Activated CD4-positive, alpha-beta T cell treated with anti-CD3 and anti-CD28 coated beads, Interleukin-2, amount 10 ng/mL, durations not matched to agents 7 days and 5 days (primary cell): Measurements from ENCODE around the gene AP1M1. TPM values are rescaled to one million over a fixed set of nuclear protein-coding genes. Genes with fewer than 3 reads are reported as not detected.

Experiments
- CTCF ChIA-PET: fragments of 350-600 bp; sonication (Branson Sonifier 250); formaldehyde crosslinking; loops from one replicate; lab custom pipeline; 2021; ENCODE audit warnings: antibody characterized with exemption; lab: Charles Lee
- POLR2A ChIA-PET: fragments of 350-600 bp; sonication (Branson Sonifier 250); formaldehyde crosslinking; loops from one replicate; lab custom pipeline; 2021; ENCODE audit warnings: antibody characterized with exemption; lab: Charles Lee
- DNase-seq: peaks from one replicate; pipeline ENCODE4 v3.0.0-alpha.2; 2020
- H3K27ac Mint-ChIP-seq: one replicate; pipeline ENCODE4 v1.8.0; 2021; ENCODE audit warnings: mild to moderate bottlenecking, moderate library complexity, mixed read lengths
- H3K27me3 Mint-ChIP-seq: one replicate; pipeline ENCODE4 v1.8.0; 2021; ENCODE audit warnings: mixed read lengths
- H3K36me3 Mint-ChIP-seq: one replicate; pipeline ENCODE4 v1.8.0; 2021; ENCODE audit warnings: low read depth, mixed read lengths
- H3K4me1 Mint-ChIP-seq: one replicate; pipeline ENCODE4 v1.8.0; 2021; ENCODE audit warnings: mixed read lengths
- H3K4me3 Mint-ChIP-seq: one replicate; pipeline ENCODE4 v1.8.0; 2021; ENCODE audit warnings: mild to moderate bottlenecking, moderate library complexity, mixed read lengths
- H3K9me3 Mint-ChIP-seq: one replicate; pipeline ENCODE4 v1.8.0; 2021; ENCODE audit warnings: mixed read lengths
- total RNA-seq, 2 experiments: library from RNA; stranded (reverse); gene quantifications; one replicate each; pipeline ENCODE4 v1.2.3, GENCODE V29; 2021

Gene AP1M1
- total RNA-seq, 2 experiments from 2014 or later = 129 to 150 TPM

DNA sequence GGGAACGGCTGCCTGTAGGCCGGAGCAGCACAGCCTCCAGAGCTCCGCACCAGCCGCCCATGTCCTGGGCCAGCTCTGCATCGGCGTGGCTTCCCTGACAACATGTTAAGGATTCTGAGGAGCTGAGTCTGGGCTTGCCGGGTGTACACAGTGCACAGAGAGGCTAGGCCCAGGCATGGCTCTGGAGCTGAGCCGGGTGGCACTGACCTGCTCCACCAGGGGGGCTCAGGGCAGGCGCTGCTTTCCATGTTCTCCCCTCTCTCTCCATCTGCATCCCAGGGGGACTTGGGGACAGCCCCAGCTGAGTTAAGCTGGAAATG, 31.6 kb downstream of the AP1M1 start:
- Mint-ChIP-seq H3K27ac (no peak overlapping the region), H3K36me3 (peaks cover 39% of the 10 kb centered on the region)
- no peak for DNase-seq

DNA sequence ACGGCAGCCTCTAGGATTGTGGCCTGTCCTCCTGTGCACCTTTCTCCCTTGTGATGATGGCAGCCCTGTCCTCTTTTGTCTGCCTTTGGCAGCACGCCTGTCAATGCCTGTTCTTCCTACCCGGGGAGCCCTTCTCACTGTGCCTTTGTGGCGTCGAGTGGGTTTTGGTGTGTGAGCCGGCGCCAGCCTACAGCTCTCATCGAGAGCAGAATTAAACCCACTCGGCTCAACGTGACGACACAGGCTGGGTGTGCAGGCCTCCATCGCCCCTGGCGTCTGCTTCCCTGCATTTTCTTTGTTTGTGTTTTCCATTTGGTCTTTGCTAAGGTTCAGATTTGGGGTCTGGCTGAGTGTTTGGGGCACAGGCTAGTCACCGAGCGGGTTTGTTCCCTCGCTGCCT, 34.4 kb downstream of the AP1M1 start:
- ChIA-PET CTCF (interaction anchor here (0.6 kb wide), 1 partner anchor 21 kb away, joined by 5 read pairs; no protein-coding TSS in a partner anchor), POLR2A (no interaction called here)
- Mint-ChIP-seq H3K27me3 (no peaks in the 10 kb centered on the region), H3K4me3 (no peak overlapping the region), H3K4me1 (peaks cover 13% of the 10 kb centered on the region), H3K9me3 (peaks cover 3% of the 10 kb centered on the region), H3K27ac (no peak overlapping the region), H3K36me3 (peaks cover 61% of the 10 kb centered on the region)
- no peak for DNase-seq

More for the DNA sequence above, 31.6 kb downstream of the AP1M1 start:
- Mint-ChIP-seq H3K4me1 (no peaks in the 10 kb centered on the region), H3K9me3 (no peaks in the 10 kb centered on the region), H3K27me3 (no peaks in the 10 kb centered on the region), H3K4me3 (no peak overlapping the region)
- ChIA-PET POLR2A (interaction anchor here (0.5 kb wide), 2 partner anchors 61 to 284 kb away, joined by 3 to 5 read pairs; no protein-coding TSS in a partner anchor), CTCF (interaction anchor here (0.7 to 1.3 kb wide), 3 partner anchors 18 to 37 kb away, joined by 3 read pairs; no protein-coding TSS in a partner anchor)

DNA sequence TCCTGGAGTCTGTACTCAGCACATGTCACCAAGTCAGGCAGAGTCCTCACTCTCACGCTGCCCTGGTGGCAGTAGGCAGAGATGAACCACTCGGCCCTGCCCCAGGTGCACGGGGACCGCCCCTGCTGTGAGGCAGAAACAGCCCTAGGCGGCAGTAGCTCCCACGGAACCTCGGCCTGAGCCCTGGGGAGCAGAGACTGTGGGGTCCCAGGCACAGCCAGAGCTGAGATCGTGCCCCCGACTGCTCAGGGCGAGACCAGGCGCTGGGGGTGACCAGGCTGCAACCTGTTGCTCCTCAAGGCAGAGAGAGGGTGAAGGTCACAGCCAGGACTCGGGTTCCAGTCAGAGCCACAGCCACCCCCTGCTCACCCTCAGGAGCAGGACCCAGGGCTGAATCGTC, 34.9 kb downstream of the AP1M1 start:
- peaks cover 13% of the 10 kb centered on the region for H3K4me1 Mint-ChIP-seq
- no peak overlapping the region for H3K27ac Mint-ChIP-seq
- H3K36me3 Mint-ChIP-seq = peaks cover 61% of the 10 kb centered on the region
- DNase-seq = no peak
- H3K4me3 Mint-ChIP-seq = no peak overlapping the region
- H3K27me3 Mint-ChIP-seq = no peaks in the 10 kb centered on the region
- ChIA-PET CTCF (interaction anchor here (0.6 to 1.3 kb wide), 3 partner anchors 13 to 150 kb away, joined by 3 to 5 read pairs (median 3); no protein-coding TSS in a partner anchor), POLR2A (no interaction called here)
- peaks cover 3% of the 10 kb centered on the region for H3K9me3 Mint-ChIP-seq

DNA sequence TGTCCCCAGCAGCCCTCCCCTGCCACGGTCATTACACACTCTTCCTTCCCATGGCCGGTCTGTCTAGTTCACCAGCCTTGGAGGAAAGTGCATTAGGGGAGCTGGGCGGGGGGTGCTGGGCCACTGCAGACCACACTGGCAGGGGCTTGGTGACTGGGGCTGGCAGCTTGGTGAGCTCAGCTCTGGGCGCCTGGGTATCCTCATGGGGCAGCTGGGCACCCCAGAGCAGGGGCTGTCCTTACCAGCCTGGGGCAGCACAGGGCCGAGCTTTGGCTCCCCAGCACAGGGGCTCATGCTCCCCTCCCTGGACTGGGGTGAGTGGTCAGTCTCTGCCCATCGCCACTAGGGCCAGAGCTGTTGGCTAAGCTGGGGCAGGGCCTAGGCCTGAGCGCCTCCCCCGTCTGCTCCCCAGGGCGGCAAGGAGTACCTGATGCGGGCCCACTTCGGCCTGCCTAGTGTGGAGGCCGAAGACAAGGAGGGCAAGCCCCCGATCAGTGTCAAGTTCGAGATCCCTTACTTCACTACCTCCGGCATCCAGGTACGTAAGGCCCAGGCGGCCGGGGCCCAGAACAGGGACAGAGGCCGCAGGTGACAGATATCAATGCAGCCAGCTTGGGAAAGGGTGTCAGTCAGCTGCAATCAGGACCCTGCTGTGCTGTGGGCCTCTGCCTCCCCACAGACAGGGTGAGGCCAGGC, 35.5 kb downstream of the AP1M1 start:
- Mint-ChIP-seq H3K4me1 (peaks cover 18% of the 10 kb centered on the region), H3K27me3 (no peaks in the 10 kb centered on the region), H3K4me3 (no peak overlapping the region), H3K36me3 (peaks cover 61% of the 10 kb centered on the region), H3K27ac (no peak overlapping the region), H3K9me3 (peaks cover 3% of the 10 kb centered on the region)
- DNase-seq = no peak
- ChIA-PET POLR2A (no interaction called here), CTCF (interaction anchor here (0.6 to 1.3 kb wide), 3 partner anchors 12 to 190 kb away, joined by 3 read pairs; no protein-coding TSS in a partner anchor)

GRCh38 chr19:16233836-16234551, 36.3 kb downstream of the AP1M1 start:
- no peak for DNase-seq
- H3K27me3 Mint-ChIP-seq = no peaks in the 10 kb centered on the region
- H3K27ac Mint-ChIP-seq = no peak overlapping the region
- peaks cover 26% of the 10 kb centered on the region for H3K4me1 Mint-ChIP-seq
- no peak overlapping the region for H3K4me3 Mint-ChIP-seq
- H3K36me3 Mint-ChIP-seq = peaks cover 58% of the 10 kb centered on the region
- CTCF ChIA-PET = interaction anchor here (0.6 to 1.3 kb wide), 3 partner anchors 149 to 190 kb away, joined by 3 read pairs; no protein-coding TSS in a partner anchor
- peaks cover 3% of the 10 kb centered on the region for H3K9me3 Mint-ChIP-seq
- POLR2A ChIA-PET = no interaction called here

DNA sequence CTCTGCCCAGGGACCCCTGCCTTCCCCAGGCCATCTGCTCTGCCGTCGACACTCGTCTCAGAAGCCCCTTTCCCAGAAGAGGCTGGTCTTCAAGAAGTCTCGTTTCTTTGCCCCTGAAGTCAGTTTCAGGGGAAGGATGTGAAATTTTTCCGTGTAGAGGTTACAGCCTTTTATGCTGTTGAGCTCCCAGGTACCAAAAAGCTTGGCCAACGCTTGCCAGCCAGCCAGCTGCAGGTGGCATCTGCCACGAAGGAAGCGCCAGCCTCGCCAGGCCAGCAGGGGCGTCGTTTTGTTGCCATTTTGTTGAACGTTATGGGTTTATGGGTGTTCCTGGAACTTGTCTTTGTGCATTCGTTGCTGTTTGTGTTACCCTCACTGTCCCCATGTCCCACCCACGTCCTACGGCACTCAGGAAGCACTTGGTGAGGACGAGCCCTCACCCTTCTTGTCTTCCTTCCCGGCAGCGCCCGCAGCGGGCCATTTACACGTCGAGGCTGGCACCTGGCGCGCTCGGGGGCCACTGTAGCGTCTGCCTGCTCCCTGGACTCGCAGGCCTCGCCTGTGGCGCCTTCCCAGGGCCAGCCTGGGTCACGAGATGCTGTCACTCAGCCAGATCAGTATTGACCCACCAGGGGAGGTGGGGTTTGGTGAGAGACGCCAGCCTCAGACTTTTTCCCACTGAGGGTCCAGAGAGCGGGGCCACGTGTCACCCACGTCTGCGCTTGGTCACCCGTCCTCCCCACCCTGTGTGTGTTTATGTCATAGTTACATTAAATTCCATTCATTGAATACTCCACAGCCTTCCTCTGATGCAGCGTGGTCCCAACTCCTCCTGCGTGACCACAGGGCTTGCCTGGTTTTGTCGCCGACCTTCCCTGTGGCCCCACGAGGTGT, 37.1 kb downstream of the AP1M1 start:
- no peaks in the 10 kb centered on the region for H3K27me3 Mint-ChIP-seq
- ChIA-PET CTCF (interaction anchor here (0.7 kb wide), 1 partner anchor 157 kb away, joined by 3 read pairs; no protein-coding TSS in a partner anchor), POLR2A (no interaction called here)
- peaks cover 27% of the 10 kb centered on the region for H3K4me1 Mint-ChIP-seq
- H3K27ac Mint-ChIP-seq = no peak overlapping the region
- no peak for DNase-seq
- H3K4me3 Mint-ChIP-seq = no peak overlapping the region
- peaks cover 3% of the 10 kb centered on the region for H3K9me3 Mint-ChIP-seq
- H3K36me3 Mint-ChIP-seq = peaks cover 53% of the 10 kb centered on the region

DNA sequence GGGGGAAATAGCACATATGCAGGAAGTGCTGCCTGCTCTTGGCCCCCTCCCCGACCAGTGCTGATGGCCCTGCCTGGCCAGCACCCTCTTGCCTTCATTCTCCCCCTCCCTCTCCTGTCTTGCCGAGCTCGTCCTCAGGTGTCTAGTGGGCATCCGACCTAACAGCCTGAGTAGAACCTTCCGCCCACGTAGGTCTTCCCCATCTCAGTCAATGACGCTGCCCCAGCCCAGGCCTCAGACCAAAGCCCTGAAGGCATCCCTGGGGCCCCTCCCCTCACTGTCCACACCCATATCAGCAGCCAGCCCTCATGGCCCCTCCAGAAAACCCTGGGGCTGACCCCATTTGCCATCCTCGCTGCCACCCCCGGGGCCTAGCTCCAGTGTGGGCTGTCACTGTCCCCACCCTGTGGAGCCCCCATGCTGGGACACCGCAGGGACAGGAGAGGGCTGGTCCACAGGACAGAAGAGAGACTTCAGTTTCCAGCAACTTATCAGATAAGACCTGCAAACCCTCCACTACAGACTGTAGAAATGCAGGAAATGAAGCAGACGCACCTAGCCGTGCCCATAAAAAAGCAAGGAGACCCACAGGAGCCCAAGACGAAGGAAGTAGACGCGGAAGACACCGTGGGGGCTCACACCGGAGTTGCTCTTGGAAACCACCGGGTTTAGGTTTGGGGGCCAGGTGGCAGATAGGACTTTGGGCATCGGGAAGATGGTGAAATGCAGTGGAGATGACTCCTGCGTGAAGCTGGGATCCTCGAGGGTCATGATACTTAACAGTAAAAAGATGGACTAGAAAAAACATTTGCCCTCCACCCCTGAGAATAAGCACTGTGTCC, 38.3 kb downstream of the AP1M1 start:
- H3K4me3 Mint-ChIP-seq = no peak overlapping the region
- peaks cover 49% of the 10 kb centered on the region for H3K36me3 Mint-ChIP-seq
- ChIA-PET POLR2A (no interaction called here), CTCF (no interaction called here)
- no peaks in the 10 kb centered on the region for H3K27me3 Mint-ChIP-seq
- no peak for DNase-seq
- H3K4me1 Mint-ChIP-seq = peaks cover 27% of the 10 kb centered on the region
- peak overlapping the region; percentile 54 for H3K27ac Mint-ChIP-seq
- peaks cover 3% of the 10 kb centered on the region for H3K9me3 Mint-ChIP-seq

- H3K27me3 Mint-ChIP-seq = peaks cover 8% of the 10 kb centered on the region
- peaks cover 25% of the 10 kb centered on the region for H3K4me1 Mint-ChIP-seq
- H3K9me3 Mint-ChIP-seq = no peaks in the 10 kb centered on the region
- ChIA-PET POLR2A (no interaction called here), CTCF (interaction anchor here (0.6 to 1.4 kb wide), 4 partner anchors 138 to 190 kb away, joined by 3 to 4 read pairs (median 3); no protein-coding TSS in a partner anchor)
- peak overlapping the region; percentile 58 for H3K27ac Mint-ChIP-seq
- no peak overlapping the region for H3K4me3 Mint-ChIP-seq
- peak; percentile 25 for DNase-seq
- peaks cover 3% of the 10 kb centered on the region for H3K36me3 Mint-ChIP-seq
Measured at GRCh38 chr19:16244091-16244490, 46.4 kb downstream of the AP1M1 start.

DNA sequence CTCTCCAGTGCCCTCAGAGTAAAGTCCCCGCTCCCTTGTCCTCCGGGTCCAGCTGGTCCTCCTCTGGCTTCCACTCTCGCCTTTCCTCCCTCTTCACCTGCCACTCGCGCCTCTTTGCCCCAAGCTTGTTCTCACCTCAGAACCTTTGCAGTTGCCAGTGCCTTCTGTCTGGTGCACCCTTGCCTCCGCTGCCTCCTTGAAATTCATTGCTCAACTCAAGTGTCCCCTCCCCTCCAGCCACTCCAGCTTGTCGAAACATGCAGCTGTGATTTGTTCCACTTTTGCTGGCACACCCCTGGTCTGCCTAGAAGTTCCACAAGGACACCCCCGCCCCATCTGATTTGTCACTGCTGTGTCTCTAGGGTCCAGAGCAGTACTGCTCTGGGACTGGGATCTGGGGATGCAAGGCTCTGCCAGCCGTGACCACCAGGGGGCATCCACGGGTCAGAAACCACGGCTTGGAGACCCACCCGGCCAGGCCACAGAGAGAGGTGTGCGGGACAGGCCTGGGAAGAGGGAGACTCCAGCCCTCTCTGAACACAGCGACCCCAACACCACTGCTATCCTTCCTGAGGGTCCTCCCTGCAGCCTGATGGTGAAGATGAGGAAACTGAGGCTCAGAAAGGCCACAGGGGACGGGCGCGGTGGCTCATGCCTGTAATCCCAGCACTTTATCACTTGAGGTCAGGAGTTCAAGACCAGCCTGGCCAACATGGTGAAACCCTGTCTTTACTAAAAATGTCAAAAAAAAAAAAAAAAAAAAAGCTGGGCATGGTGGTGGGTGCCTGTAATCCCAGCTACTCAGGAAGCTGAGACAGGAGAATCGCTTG, 49.9 kb downstream of the AP1M1 start:
- ChIA-PET CTCF (interaction anchor here (0.5 to 3.2 kb wide), 16 partner anchors 12 to 373 kb away, joined by 3 to 29 read pairs (median 3); no protein-coding TSS in a partner anchor), POLR2A (no interaction called here)
- H3K27ac Mint-ChIP-seq = peak overlapping the region; percentile 3
- DNase-seq = peak; percentile 87
- no peaks in the 10 kb centered on the region for H3K9me3 Mint-ChIP-seq
- H3K4me1 Mint-ChIP-seq = peaks cover 36% of the 10 kb centered on the region
- H3K36me3 Mint-ChIP-seq = peaks cover 3% of the 10 kb centered on the region
- no peak overlapping the region for H3K4me3 Mint-ChIP-seq
- peaks cover 8% of the 10 kb centered on the region for H3K27me3 Mint-ChIP-seq

GRCh38 chr19:16248380-16249023, 50.8 kb downstream of the AP1M1 start:
- Mint-ChIP-seq H3K27ac (no peak overlapping the region), H3K27me3 (peaks cover 8% of the 10 kb centered on the region), H3K4me1 (peaks cover 36% of the 10 kb centered on the region), H3K4me3 (no peak overlapping the region), H3K9me3 (no peaks in the 10 kb centered on the region), H3K36me3 (peaks cover 3% of the 10 kb centered on the region)
- ChIA-PET CTCF (interaction anchor here (0.5 to 3.2 kb wide), 10 partner anchors 8 to 1597 kb away, joined by 3 to 29 read pairs (median 4); no protein-coding TSS in a partner anchor), POLR2A (no interaction called here)
- DNase-seq = no peak
